IMR-90 (cell line): Measurements from ENCODE around the gene TSPAN14. TPM values are rescaled to one million over a fixed set of nuclear protein-coding genes. Genes with fewer than 3 reads are reported as not detected.

Source experiments
- ATAC-seq: fragments of 200-7000 bp; cut with Tn5 transposase; 2 replicates; pipeline ENCODE4 v1.9.1; 2020; ENCODE audit warnings: low read depth, mild to moderate bottlenecking, moderate library complexity
- BruUV-seq: library from RNA; stranded (reverse); fragments of 400-500 nt; replicated peaks from 2 replicates; lab custom pipeline; 2021; lab: Mats Ljungman, UMichigan
- CTCF ChIA-PET: fragments of 300-600 bp; formaldehyde crosslinking; extraction: SDS; loops from one replicate; lab custom pipeline; 2021; ENCODE audit warnings: antibody characterized with exemption; lab: Yijun Ruan, JAX
- POLR2A ChIA-PET: fragments of 300-600 bp; sonication (Branson Sonifier 250); formaldehyde crosslinking; loops from one replicate; lab custom pipeline; 2022; ENCODE audit warnings: antibody characterized with exemption; ENCODE audit not compliant: unreplicated experiment; lab: Charles Lee
- DNase-seq: peaks from one replicate; pipeline ENCODE4 v3.0.0; 2013
- H2AFZ ChIP-seq: replicated peaks from 2 replicates; pipeline ENCODE3; 2013; ENCODE audit warnings: low read length, mild to moderate bottlenecking; ENCODE audit not compliant: poor library complexity
- H2AK5ac ChIP-seq: 2 replicates; pipeline ENCODE4 v1.6.1; 2013; ENCODE audit warnings: low read depth, low read length, inconsistent platforms
- H2AK9ac ChIP-seq: replicated peaks from 2 replicates; pipeline ENCODE3; 2013; ENCODE audit warnings: mild to moderate bottlenecking, low read depth, low read length, moderate library complexity; ENCODE audit not compliant: poor library complexity
- H2BK120ac ChIP-seq: 2 replicates; pipeline ENCODE4 v1.6.1; 2013; ENCODE audit warnings: low read depth, low read length, inconsistent platforms
- H2BK15ac ChIP-seq: 3 replicates; pipeline ENCODE4 v1.6.1; 2013; ENCODE audit warnings: low read depth, low read length, inconsistent platforms
- H2BK20ac ChIP-seq: 2 replicates; pipeline ENCODE4 v1.6.1; 2013; ENCODE audit warnings: low read depth, mild to moderate bottlenecking, inconsistent platforms, low read length, moderate library complexity
- H2BK5ac ChIP-seq: 2 replicates; pipeline ENCODE4 v1.6.1; 2013; ENCODE audit warnings: mild to moderate bottlenecking, low read depth, low read length, inconsistent platforms; ENCODE audit not compliant: poor library complexity, severe bottlenecking
- H3K14ac ChIP-seq: replicated peaks from 2 replicates; pipeline ENCODE4 v1.6.1; 2013; ENCODE audit warnings: low read depth, low read length, inconsistent platforms
- H3K18ac ChIP-seq: 2 replicates; pipeline ENCODE4 v1.6.1; 2013; ENCODE audit warnings: low read depth, low read length, control low read depth
- H3K23ac ChIP-seq: 2 replicates; pipeline ENCODE4 v1.6.1; 2013; ENCODE audit warnings: low read depth, low read length, inconsistent platforms
- H3K27ac ChIP-seq: 2 replicates; pipeline ENCODE4 v1.5.1; 2013; ENCODE audit warnings: mild to moderate bottlenecking, control low read depth, low read length; ENCODE audit not compliant: insufficient read depth
- H3K27me3 ChIP-seq: 2 replicates; pipeline ENCODE4 v1.6.1; 2013; ENCODE audit warnings: low read length; ENCODE audit not compliant: control insufficient read depth, insufficient read depth
- H3K36me3 ChIP-seq: 2 replicates; pipeline ENCODE4 v1.6.1; 2013; ENCODE audit warnings: low read length, mixed read lengths; ENCODE audit not compliant: control insufficient read depth, insufficient read depth
- H3K4ac ChIP-seq: 2 replicates; pipeline ENCODE4 v1.6.1; 2013; ENCODE audit warnings: low read depth, low read length, inconsistent platforms
- H3K4me1 ChIP-seq: 2 replicates; pipeline ENCODE4 v1.6.1; 2013; ENCODE audit warnings: low read length, mixed read lengths; ENCODE audit not compliant: control insufficient read depth, insufficient read depth
- H3K4me2 ChIP-seq: 2 replicates; pipeline ENCODE4 v1.6.1; 2013; ENCODE audit warnings: low read depth, mild to moderate bottlenecking, control low read depth, low read length, moderate library complexity
- H3K4me3 ChIP-seq: 2 replicates; pipeline ENCODE4 v1.5.1; 2013; ENCODE audit warnings: low read depth, mild to moderate bottlenecking, control low read depth, low read length, moderate library complexity; ENCODE audit not compliant: insufficient read depth
- H3K56ac ChIP-seq: 2 replicates; pipeline ENCODE4 v1.6.1; 2013; ENCODE audit warnings: low read length, inconsistent platforms; ENCODE audit not compliant: insufficient read depth; ENCODE audit errors: extremely low read depth
- H3K79me1 ChIP-seq, 2 experiments: 2 replicates each; pipeline ENCODE4 v1.6.1; 2013; ENCODE audit warnings: low read length in 2 of 2, inconsistent platforms in 1 of 2, low read depth in 1 of 2
- H3K9ac ChIP-seq: 2 replicates; pipeline ENCODE4 v1.6.1; 2013; ENCODE audit warnings: low read depth, low read length, control low read depth
- H3K9me1 ChIP-seq: 2 replicates; pipeline ENCODE4 v1.6.1; 2013; ENCODE audit warnings: low read length, inconsistent platforms; ENCODE audit not compliant: insufficient read depth
- H3K9me3 ChIP-seq: 2 replicates; pipeline ENCODE4 v1.6.1; 2013; ENCODE audit warnings: low read length; ENCODE audit not compliant: control insufficient read depth, insufficient read depth
- H4K20me1 ChIP-seq: 2 replicates; pipeline ENCODE4 v1.6.1; 2013; ENCODE audit warnings: low read length, inconsistent platforms; ENCODE audit not compliant: insufficient read depth
- H4K5ac ChIP-seq: 2 replicates; pipeline ENCODE4 v1.6.1; 2013; ENCODE audit warnings: mild to moderate bottlenecking, low read depth, low read length, control low read depth
- H4K8ac ChIP-seq, 2 experiments: 2 replicates each; pipeline ENCODE4 v1.6.1; 2013; ENCODE audit warnings: low read depth in 2 of 2, low read length in 2 of 2, control low read depth in 1 of 2, inconsistent platforms in 1 of 2
- H4K91ac ChIP-seq: 2 replicates; pipeline ENCODE4 v1.6.1; 2013; ENCODE audit warnings: low read depth, low read length, inconsistent platforms; ENCODE audit not compliant: insufficient read depth
- BHLHE40 ChIP-seq: fragments of 150-350 bp; IDR thresholded peaks from 2 replicates; pipeline ENCODE4 v1.6.1; 2016; ENCODE audit warnings: mild to moderate bottlenecking, low read depth, low read length
- CEBPB ChIP-seq: IDR thresholded peaks from 2 replicates; pipeline ENCODE4 v1.6.1; 2012; ENCODE audit warnings: low read depth, low read length, improper control_type of control experiment
- CHD1 ChIP-seq: IDR thresholded peaks from 2 replicates; pipeline ENCODE4 v1.6.1; 2012; ENCODE audit warnings: low read depth, low read length, improper control_type of control experiment
- CTCF ChIP-seq: conservative IDR thresholded peaks from 2 replicates; pipeline ENCODE4 v1.5.1; 2012; ENCODE audit warnings: mild to moderate bottlenecking, low read depth, low read length, improper control_type of control experiment
- FOS ChIP-seq: fragments of 150-350 bp; IDR thresholded peaks from 2 replicates; pipeline ENCODE4 v1.6.1; 2016; ENCODE audit warnings: low read depth, low read length
- MAFK ChIP-seq: IDR thresholded peaks from 2 replicates; pipeline ENCODE4 v1.6.1; 2012; ENCODE audit warnings: low read depth, low read length, improper control_type of control experiment
- MXI1 ChIP-seq: IDR thresholded peaks from 2 replicates; pipeline ENCODE4 v1.6.1; 2012; ENCODE audit warnings: low read depth, mild to moderate bottlenecking, low read length, moderate library complexity, borderline replicate concordance
- NFE2L2 ChIP-seq: fragments of 150-350 bp; IDR thresholded peaks from 2 replicates; pipeline ENCODE4 v1.6.1; 2016; ENCODE audit warnings: low read depth, mild to moderate bottlenecking, low read length
- POLR2A ChIP-seq: IDR thresholded peaks from 2 replicates; pipeline ENCODE4 v1.6.1; 2012; ENCODE audit warnings: mild to moderate bottlenecking, low read depth, low read length
- RAD21 ChIP-seq: IDR thresholded peaks from 2 replicates; pipeline ENCODE4 v1.6.1; 2012; ENCODE audit warnings: low read length, improper control_type of control experiment
- RCOR1 ChIP-seq: IDR thresholded peaks from 2 replicates; pipeline ENCODE4 v1.6.1; 2012; ENCODE audit warnings: mild to moderate bottlenecking, low read length, improper control_type of control experiment; ENCODE audit not compliant: insufficient replicate concordance
- RFX5 ChIP-seq: IDR thresholded peaks from 2 replicates; pipeline ENCODE4 v1.8.0; 2012; ENCODE audit warnings: low read depth, mild to moderate bottlenecking, low read length, moderate library complexity
- SMC3 ChIP-seq: fragments of 150-350 bp; IDR thresholded peaks from 2 replicates; pipeline ENCODE4 v1.6.1; 2016; ENCODE audit warnings: low read depth, mild to moderate bottlenecking, antibody characterized with exemption, low read length, moderate library complexity
- WGBS, 2 experiments: methylation state at CpG; one replicate each; pipeline versions ENCODE4 v1.1.5 to v1.1.7; 2013; ENCODE audit warnings: missing lambda C conversion rate in 2 of 2; ENCODE audit not compliant: insufficient read length in 1 of 2; ENCODE audit errors: extremely low coverage in 2 of 2; 5-methylcytosine and 5-hydroxymethylcytosine counted together
- dilution Hi-C: fragments of 300-500 bp; cut with HindIII; formaldehyde crosslinking; loops from one replicate; pipeline ENCODE4 v1.14.3; 2018; ENCODE audit warnings: low sequenced_read_pairs; ENCODE audit not compliant: unreplicated experiment
- in situ Hi-C: fragments of 300-500 bp; cut with MboI; formaldehyde crosslinking; loops from 3 replicates; pipeline ENCODE4 v1.14.3; 2019; ENCODE audit warnings: low sequenced_read_pairs, inconsistent platforms, mixed read lengths
- intact Hi-C: fragments of 100-400 bp; cut with micrococcal nuclease; formaldehyde crosslinking; loops from 2 replicates; pipeline ENCODE4 v1.10.0; 2022
- polyA plus RNA-seq, 3 experiments: library from polyadenylated mRNA; depleted of rRNA; stranded (reverse); fragments of >200 nt; gene quantifications; 2 replicates each; pipeline ENCODE4 v1.2.3, GENCODE V29; 2012; ENCODE audit warnings: low replicate concordance in 1 of 3
- total RNA-seq: library from RNA; depleted of rRNA; stranded (reverse); fragments of >200 nt; gene quantifications from 2 replicates; pipeline ENCODE4 v1.2.3, GENCODE V29; 2012
- TF ChIP-seq, protein P1 (sequence below): fragments of 150-350 bp; IDR thresholded peaks from 2 replicates; pipeline ENCODE4 v1.6.1; 2017; ENCODE audit warnings: mild to moderate bottlenecking, antibody characterized with exemption, low read length, low read depth

TSPAN14 gene
- total and polyA plus RNA-seq, 2 of the 4 experiments (the other 2 are of a cell fraction), result 18.5 to 43.0 TPM

- Histone ChIP-seq H4K91ac (no peak overlapping the region), H2AFZ (no peak overlapping the region), H2BK120ac (no peak overlapping the region), H3K27me3 (no peaks in the 10 kb centered on the region), H3K14ac (no peak overlapping the region; the same call in 1 of the 2 replicates), H3K56ac (no peak overlapping the region), H3K36me3 (no peaks in the 10 kb centered on the region), H3K9ac (no peak overlapping the region), H2AK9ac (no peak overlapping the region), H3K27ac (no peak overlapping the region), H4K20me1 (peaks cover 18% of the 10 kb centered on the region), H3K9me1 (peaks cover 51% of the 10 kb centered on the region), H4K8ac (peak overlapping the region in 1 of 2 experiments; percentile 37; a peak in 1 of 4 replicates), H3K4me3 (no peak overlapping the region), H3K23ac (no peak overlapping the region), H2BK15ac (no peak overlapping the region), H4K5ac (no peak overlapping the region), H3K4me2 (no peak overlapping the region), H3K4me1 (peaks cover 44% of the 10 kb centered on the region), H2BK20ac (no peak overlapping the region), H3K79me1 (peaks cover 34 to 81% of the 10 kb centered on the region in 2 experiments), H3K9me3 (no peaks in the 10 kb centered on the region), H3K4ac (no peak overlapping the region), H2BK5ac (no peak overlapping the region), H3K18ac (no peak overlapping the region), H2AK5ac (no peak overlapping the region; the same call in 1 of the 2 replicates)
- POLR2A ChIA-PET, result interaction anchor here (0.7 kb wide), 2 partner anchors 11 to 284 kb away, joined by 7 to 8 read pairs; no protein-coding TSS in a partner anchor
- WGBS, 2 experiments, result 84% methylated on average over 6 of the region's 14 CpGs; no CpG with 5 or more reads in 1 of the 2 experiments
- DNase-seq, result no peak
- ATAC-seq, result no peak
- BruUV-seq, result no TSS peak
- CTCF ChIA-PET, result interaction anchor here (0.5 to 1.6 kb wide), 4 partner anchors 28 to 104 kb away, joined by 3 to 8 read pairs (median 4); no protein-coding TSS in a partner anchor
- in situ Hi-C loops, result loop anchor here (5.0 kb wide), 1 partner anchor 43 kb away; no protein-coding TSS in a partner anchor
- dilution Hi-C loops, result no loop called here
- intact Hi-C loops, result no loop called here
- TF ChIP-seq NFE2L2 (no peak), CEBPB (no peak), FOS (no peak), MAFK (no peak), CTCF (no peak), RFX5 (no peak), POLR2A (no peak), BHLHE40 (no peak), CHD1 (no peak), RAD21 (no peak), MXI1 (no peak), RCOR1 (no peak), SMC3 (no peak)
- TF ChIP-seq, protein P1, sequence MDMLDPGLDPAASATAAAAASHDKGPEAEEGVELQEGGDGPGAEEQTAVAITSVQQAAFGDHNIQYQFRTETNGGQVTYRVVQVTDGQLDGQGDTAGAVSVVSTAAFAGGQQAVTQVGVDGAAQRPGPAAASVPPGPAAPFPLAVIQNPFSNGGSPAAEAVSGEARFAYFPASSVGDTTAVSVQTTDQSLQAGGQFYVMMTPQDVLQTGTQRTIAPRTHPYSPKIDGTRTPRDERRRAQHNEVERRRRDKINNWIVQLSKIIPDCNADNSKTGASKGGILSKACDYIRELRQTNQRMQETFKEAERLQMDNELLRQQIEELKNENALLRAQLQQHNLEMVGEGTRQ, result no peak
These were observed 46.7 kb downstream of the TSPAN14 start for GRCh38 chr10:80500572-80501380.
